IPS DF 6.9 (cell line): Measurements from ENCODE around the gene DNASE1L1.
"Not testable (repeated sequence)": the region's sequence is repeated elsewhere in the genome, so short reads cannot be mapped to it uniquely, and the experiment has no call there.

Experiments used
- DNase-seq: peaks from one replicate; pipeline ENCODE4 v3.0.0-alpha.2; 2013; ENCODE audit warnings: low read depth, low spot score
- H3K27ac ChIP-seq: one replicate; pipeline ENCODE4 v1.5.1; 2013; ENCODE audit warnings: low read length, control low read depth
- H3K27me3 ChIP-seq: 2 replicates; pipeline ENCODE4 v1.6.1; 2013; ENCODE audit warnings: mild to moderate bottlenecking, low read length; ENCODE audit not compliant: control insufficient read depth, insufficient read depth
- H3K36me3 ChIP-seq: 2 replicates; pipeline ENCODE4 v1.6.1; 2013; ENCODE audit warnings: low read length; ENCODE audit not compliant: control insufficient read depth, insufficient read depth
- H3K4me1 ChIP-seq: 2 replicates; pipeline ENCODE4 v1.6.1; 2013; ENCODE audit warnings: low read length; ENCODE audit not compliant: control insufficient read depth, insufficient read depth
- H3K4me3 ChIP-seq: 2 replicates; pipeline ENCODE4 v1.5.1; 2013; ENCODE audit warnings: mild to moderate bottlenecking, low read length
- H3K9me3 ChIP-seq: 2 replicates; pipeline ENCODE4 v1.6.1; 2013; ENCODE audit warnings: low read length, inconsistent platforms; ENCODE audit not compliant: control insufficient read depth, insufficient read depth
- WGBS: extraction: QIAGEN DNeasy Blood & Tissue Kit; methylation state at CpG from one replicate; pipeline ENCODE4 v1.1.7; 2013; ENCODE audit warnings: mixed read lengths, missing lambda C conversion rate; ENCODE audit not compliant: insufficient read length, insufficient coverage; 5-methylcytosine and 5-hydroxymethylcytosine counted together

The DNASE1L1 gene

GRCh38 chrX:154403858-154404257, 5.2 kb downstream of the DNASE1L1 start:
- no peaks in the 10 kb centered on the region for H3K27me3 ChIP-seq
- no peak for DNase-seq
- H3K4me1 ChIP-seq: peaks cover 4% of the 10 kb centered on the region; the same call in 1 of the 2 replicates
- no peaks in the 10 kb centered on the region for H3K9me3 ChIP-seq
- H3K4me3 ChIP-seq: no peak overlapping the region
- H3K27ac ChIP-seq: no peak overlapping the region
- whole genome bisulfite sequencing: no CpG with 5 or more reads among the region's 4 CpGs
- H3K36me3 ChIP-seq: peaks cover 23% of the 10 kb centered on the region; the same call in 1 of the 2 replicates

- no peaks in the 10 kb centered on the region for H3K27me3 ChIP-seq
- no CpG with 5 or more reads among the region's 10 CpGs for WGBS
These were observed 5.9 kb downstream of the DNASE1L1 start for GRCh38 chrX:154403192-154403591.

GRCh38 chrX:154402622-154403127, 6.4 kb downstream of the DNASE1L1 start:
- WGBS: no CpG with 5 or more reads among the region's 19 CpGs
- H3K27me3 ChIP-seq: no peaks in the 10 kb centered on the region
- H3K4me3 ChIP-seq: no peak overlapping the region
- H3K4me1 ChIP-seq: peaks cover 3% of the 10 kb centered on the region; the same call in 1 of the 2 replicates
- no peaks in the 10 kb centered on the region for H3K9me3 ChIP-seq
- H3K36me3 ChIP-seq: peaks cover 23% of the 10 kb centered on the region; the same call in 1 of the 2 replicates
- H3K27ac ChIP-seq: no peak overlapping the region
- no peak for DNase-seq

More at GRCh38 chrX:154403192-154403591, 5.9 kb downstream of the DNASE1L1 start:
- Histone ChIP-seq H3K9me3 (no peaks in the 10 kb centered on the region), H3K4me3 (no peak overlapping the region), H3K27ac (no peak overlapping the region), H3K4me1 (peaks cover 3% of the 10 kb centered on the region; the same call in 1 of the 2 replicates), H3K36me3 (peaks cover 23% of the 10 kb centered on the region; the same call in 1 of the 2 replicates)
- no peak for DNase-seq

- peaks cover 3% of the 10 kb centered on the region; the same call in 1 of the 2 replicates for H3K4me1 ChIP-seq
- peaks cover 23% of the 10 kb centered on the region; the same call in 1 of the 2 replicates for H3K36me3 ChIP-seq
- no peak overlapping the region for H3K4me3 ChIP-seq
- no peak overlapping the region for H3K27ac ChIP-seq
- no peaks in the 10 kb centered on the region for H3K9me3 ChIP-seq
- DNase-seq: no peak
- no peaks in the 10 kb centered on the region for H3K27me3 ChIP-seq
- WGBS: no CpG with 5 or more reads among the region's 6 CpGs
These were observed 7.0 kb downstream of the DNASE1L1 start for GRCh38 chrX:154401918-154402621.

GRCh38 chrX:154401045-154401799, 7.8 kb downstream of the DNASE1L1 start:
- no peaks in the 10 kb centered on the region for H3K27me3 ChIP-seq
- H3K27ac ChIP-seq: no peak overlapping the region
- no peak for DNase-seq
- no CpG with 5 or more reads among the region's 6 CpGs for WGBS
- H3K9me3 ChIP-seq: no peaks in the 10 kb centered on the region
- peaks cover 3% of the 10 kb centered on the region; the same call in 1 of the 2 replicates for H3K4me1 ChIP-seq
- no peak overlapping the region for H3K4me3 ChIP-seq
- peaks cover 23% of the 10 kb centered on the region; the same call in 1 of the 2 replicates for H3K36me3 ChIP-seq

GRCh38 chrX:154400369-154400817, 8.7 kb downstream of the DNASE1L1 start:
- not testable (repeated sequence) for H3K27ac ChIP-seq, H3K4me1 ChIP-seq, H3K9me3 ChIP-seq, H3K27me3 ChIP-seq, DNase-seq, H3K4me3 ChIP-seq
- H3K36me3 ChIP-seq: peaks cover 23% of the 10 kb centered on the region; the same call in 1 of the 2 replicates
- WGBS: no CpG with 5 or more reads among the region's 6 CpGs

GRCh38 chrX:154399527-154400368, 9.3 kb downstream of the DNASE1L1 start:
- Histone ChIP-seq H3K4me1 (peaks cover 3% of the 10 kb centered on the region; the same call in 1 of the 2 replicates), H3K27me3 (no peaks in the 10 kb centered on the region), H3K36me3 (peaks cover 23% of the 10 kb centered on the region; the same call in 1 of the 2 replicates), H3K4me3 (peak overlapping the region; percentile 98; the same call in 1 of the 2 replicates), H3K9me3 (no peaks in the 10 kb centered on the region), H3K27ac (no peak overlapping the region)
- WGBS: no CpG with 5 or more reads among the region's 14 CpGs
- DNase-seq: no peak

- Histone ChIP-seq H3K27ac (no peak overlapping the region), H3K9me3 (no peaks in the 10 kb centered on the region), H3K27me3 (no peaks in the 10 kb centered on the region), H3K4me3 (peak overlapping the region; percentile 98), H3K4me1 (peaks cover 3% of the 10 kb centered on the region; the same call in 1 of the 2 replicates), H3K36me3 (peaks cover 23% of the 10 kb centered on the region; the same call in 1 of the 2 replicates)
- WGBS: no CpG with 5 or more reads among the region's 49 CpGs
- DNase-seq: no peak
These were observed 10.2 kb downstream of the DNASE1L1 start for GRCh38 chrX:154398668-154399526.
